HG03066 (cell line): Measurements from ENCODE around the gene LRRC25.

ENCODE experiments used
- ATAC-seq: cut with Tn5 transposase; IDR thresholded peaks from one replicate; pipeline ENCODE4 v1.9.1; 2021; ENCODE audit warnings: low read depth; ENCODE audit not compliant: unreplicated experiment

LRRC25 gene

DNA sequence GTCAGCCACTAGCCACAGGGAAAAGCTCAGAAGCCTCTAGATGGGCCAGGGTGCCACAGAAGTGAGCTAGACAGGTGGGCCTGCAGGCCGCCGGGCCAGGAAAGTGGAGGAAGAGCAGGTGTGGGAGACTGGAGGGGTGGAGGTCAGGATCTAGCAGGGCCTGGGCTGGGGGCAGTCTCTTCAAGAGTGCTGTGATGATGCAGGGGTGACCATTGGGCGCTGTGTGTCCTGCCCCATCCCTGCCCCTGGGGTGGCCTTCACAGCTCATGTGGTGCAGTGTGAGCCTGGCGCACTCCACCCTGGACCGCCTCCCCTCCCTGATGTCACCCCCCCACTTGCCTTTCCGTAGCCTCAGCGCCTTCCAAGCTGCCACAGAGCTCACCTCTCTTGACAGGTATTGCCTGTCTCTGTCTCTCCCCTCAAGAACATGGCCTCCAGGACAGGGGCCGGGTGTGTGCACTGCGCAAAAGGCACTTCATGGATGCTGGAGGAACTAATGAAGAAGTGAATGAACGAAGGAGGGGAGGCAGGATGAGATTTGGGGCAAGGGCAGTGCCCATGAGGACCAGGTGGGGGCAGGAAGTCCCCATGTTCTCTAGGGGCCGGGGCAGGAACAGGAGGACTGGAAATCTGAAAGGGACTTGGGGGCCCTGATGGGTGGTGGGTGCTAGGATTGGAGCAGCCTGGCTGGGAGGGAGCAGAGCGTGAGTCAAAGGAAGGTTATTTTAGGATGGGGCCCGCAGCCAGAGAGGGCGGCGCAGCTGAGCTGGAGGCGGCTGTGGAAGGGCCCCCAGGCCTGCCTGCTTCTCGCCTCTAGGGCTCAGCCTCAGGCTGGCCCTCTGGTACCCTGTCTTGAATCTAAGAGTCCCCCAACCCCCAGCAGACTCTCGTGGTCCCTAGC, 28.3 kb upstream of the LRRC25 start:
- no peak for ATAC-seq

- ATAC-seq: no peak
Observed at GRCh38 chr19:18424890-18425514, 27.6 kb upstream of the LRRC25 start.

- no peak for ATAC-seq
Observed at GRCh38 chr19:18424122-18424889, 26.9 kb upstream of the LRRC25 start.

DNA sequence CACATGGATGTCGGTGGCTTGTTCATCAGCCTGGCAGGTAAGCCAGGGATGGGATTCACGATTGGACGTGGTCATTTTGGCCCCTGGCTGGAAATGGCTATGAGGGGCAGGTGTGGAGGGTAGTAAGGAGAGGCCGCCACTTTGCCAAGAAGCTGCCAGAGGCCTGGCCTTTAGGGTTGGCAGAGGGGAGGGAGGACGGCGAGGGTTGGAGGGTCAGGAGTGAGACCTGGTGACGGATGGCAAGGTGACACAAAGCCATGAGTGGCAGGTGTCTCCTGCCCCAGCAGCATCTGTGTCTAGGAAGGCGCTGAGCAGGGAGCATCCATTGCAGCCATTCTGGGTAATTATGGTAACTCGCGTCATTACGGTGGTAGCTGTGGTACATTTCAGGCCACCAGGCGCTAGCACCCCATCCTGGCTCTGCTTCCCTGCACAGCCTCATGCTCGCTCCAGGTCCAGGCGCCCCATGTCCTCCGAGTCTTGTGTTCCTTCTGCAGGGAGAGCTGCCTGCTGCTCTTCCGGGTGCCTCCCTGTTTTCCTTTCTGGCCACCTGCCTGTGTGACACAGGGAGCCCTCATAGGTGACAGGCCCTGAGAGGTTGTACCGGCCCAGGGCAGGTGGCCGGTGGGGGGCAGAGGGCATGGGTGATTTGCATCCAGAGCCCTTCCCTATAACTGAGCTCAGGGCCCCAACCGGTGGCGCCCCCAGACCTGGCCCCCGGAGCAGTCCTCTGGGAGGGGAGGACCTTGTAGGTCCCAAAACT, 26.0 kb upstream of the LRRC25 start:
- ATAC-seq: no peak

DNA sequence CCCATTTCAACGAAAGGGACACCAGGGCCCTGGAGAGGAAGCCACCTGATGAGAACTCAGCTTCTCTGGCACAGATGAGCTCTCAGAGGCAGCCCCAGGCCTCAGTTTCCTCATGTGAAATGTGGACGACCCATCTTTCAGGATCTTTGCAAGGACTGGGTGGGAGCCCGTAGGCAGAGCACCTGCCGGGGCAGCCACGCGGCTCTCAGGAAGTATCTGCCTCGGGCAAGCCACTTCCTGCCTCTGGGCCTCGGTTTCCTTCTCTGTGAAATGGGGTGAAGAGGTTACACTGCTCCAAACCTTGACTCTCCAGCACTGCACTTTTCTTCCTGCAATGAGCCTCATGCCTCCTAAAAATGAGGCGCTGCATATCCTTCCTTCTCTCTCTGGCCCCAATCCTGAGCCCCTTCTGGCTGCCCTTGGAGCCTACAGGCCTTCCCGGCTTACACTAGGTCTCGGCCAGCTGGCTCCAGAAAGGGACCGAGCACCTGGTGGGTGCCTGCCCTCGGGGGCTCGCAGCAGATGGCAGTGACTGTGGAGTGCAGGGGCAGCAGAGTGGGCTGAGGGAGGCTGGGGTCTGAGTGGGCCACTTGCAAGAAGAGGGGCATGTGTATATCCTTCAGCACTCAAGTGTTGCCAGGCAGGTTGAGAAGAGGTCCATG, 25.2 kb upstream of the LRRC25 start:
- ATAC-seq: no peak

DNA sequence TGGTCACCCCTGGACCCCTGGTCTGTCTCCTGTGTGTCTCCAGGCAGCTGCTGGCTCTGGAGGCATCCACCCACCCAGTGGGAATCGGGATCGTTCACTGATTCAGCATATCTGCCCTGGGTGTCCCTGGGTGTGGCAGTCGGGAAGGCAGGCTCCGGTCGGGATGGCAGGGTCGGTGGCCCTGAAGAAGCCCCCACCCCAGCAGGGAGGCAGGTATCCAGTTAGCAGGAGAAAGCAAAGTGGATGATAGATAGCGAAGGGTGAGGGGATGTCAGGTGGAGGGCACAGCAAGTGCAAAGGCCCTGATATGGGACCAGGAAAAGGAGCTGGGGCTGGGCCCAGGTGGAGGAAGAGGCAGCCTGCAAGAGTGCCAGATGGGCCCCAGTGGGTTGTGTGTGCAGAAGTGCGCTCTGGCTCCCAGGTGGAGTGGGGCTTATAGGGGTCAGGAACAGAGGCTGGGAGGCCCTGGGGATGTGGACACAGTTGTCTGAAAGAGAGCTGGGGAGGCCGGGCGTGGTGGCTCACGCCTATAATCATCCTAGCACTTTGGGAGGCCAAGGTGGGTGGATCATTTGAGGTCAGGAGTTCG, 24.0 kb upstream of the LRRC25 start:
- no peak for ATAC-seq

- ATAC-seq: no peak
Observed at GRCh38 chr19:18420930-18421329, 23.5 kb upstream of the LRRC25 start.

- ATAC-seq: no peak
Observed at GRCh38 chr19:18419699-18420460, 22.5 kb upstream of the LRRC25 start.

DNA sequence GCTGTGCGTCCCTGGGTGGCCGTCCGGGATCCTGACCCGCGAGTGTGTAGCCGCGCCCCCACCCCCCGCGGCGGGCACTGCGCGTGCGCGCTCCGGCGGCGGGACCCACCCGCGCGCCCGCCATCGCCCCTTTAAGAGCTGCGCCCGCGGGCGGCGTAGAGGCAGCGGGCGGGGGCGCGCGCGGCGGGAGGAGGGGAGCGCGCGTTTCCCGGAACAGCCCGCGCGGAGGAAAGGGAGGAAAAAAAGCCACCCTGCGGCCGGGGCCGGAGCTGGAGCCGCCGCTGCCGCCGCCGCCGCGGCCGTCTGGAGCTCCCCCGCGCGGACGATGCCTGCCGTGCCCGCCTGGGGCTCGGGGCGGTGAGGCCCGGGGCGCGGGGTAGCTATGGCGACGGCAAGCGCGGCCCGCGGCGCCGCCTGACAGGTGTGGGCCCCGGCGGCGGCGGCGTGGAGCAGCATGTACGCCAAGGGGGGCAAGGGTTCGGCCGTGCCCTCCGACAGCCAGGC, 21.8 kb upstream of the LRRC25 start, which contains the start of gene SSBP4:
Gene SSBP4, plus strand, starts transcription at position 204 of the 504 bp plus-strand sequence. Its CDS starts 251 bp downstream, at position 455.
- no peak for ATAC-seq

GRCh38 chr19:18418483-18419194, 21.2 kb upstream of the LRRC25 start:
- no peak for ATAC-seq

GRCh38 chr19:18418029-18418482, 20.6 kb upstream of the LRRC25 start:
- ATAC-seq: no peak

DNA sequence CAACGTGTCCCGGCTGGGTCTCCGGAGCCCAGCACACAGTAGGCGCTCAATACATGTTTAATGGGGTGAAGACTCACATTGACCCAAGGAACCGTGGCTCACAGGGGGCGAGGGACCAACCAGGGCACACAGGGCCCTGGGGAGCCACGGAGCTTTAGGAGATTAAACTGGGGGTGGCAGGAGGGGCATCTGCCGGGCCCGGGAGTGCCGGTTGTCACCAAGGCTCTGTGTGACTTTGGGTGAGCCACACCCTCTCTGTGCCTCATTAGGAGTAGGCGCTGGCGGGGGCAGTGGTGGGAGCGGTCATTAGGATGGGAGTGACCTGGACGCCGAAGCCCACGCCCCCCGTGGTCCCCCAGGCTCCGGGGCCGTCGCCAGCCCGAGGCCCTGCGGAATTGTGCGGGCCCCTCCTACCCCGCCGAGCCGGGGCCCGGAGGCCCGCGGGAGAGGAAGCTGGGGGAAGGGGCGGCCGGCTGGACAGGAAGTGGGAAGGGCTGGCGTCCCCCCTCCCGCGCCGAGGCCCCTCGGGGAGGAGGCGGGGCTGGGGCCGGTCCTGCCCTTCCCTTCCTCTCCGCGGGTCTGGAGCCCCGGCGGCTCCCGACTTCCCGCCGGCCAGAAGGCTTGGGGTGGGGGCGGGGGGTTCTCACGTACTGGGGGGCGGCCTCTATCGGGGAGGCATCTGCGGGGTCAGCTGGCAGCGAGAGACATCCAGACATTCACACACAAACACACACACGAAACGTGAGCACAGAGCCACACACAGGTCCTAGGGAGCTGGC, 20.0 kb upstream of the LRRC25 start:
- no peak for ATAC-seq

GRCh38 chr19:18416778-18417249, 19.4 kb upstream of the LRRC25 start:
- no peak for ATAC-seq

DNA sequence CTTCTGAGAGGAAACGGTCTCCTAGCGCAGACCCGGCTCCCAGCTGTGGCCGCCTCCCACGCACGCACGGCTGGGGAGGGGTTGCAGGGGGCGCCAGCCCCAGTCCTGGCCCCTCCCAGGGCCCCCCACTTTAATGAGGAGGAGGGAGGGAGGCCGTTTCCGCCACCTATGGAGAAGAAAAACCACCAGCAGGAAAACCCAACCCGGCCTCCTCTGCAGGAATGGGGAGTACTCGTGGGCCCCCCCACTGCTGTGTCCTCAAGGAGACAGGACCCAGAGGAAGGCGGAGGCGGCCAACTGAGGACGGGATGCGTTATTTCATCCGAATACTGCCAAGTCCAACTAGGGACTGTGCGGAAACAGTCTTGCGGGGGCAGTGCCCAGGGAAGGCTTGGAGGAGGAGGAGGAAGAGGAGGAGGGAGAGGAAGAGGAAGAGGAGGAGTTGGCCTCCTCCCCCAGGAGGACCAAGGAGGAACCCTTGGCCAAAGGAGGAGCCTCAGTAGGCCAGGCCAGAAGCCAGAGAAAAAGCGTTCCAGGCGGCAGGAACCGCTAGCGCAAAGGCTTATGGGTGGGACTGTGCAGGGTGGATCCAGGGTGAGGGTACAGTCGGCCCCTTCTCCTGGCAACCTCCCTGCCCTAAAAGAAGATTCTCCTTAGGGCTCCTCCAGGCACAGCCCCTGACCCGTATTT, 17.9 kb upstream of the LRRC25 start:
- no peak for ATAC-seq

DNA sequence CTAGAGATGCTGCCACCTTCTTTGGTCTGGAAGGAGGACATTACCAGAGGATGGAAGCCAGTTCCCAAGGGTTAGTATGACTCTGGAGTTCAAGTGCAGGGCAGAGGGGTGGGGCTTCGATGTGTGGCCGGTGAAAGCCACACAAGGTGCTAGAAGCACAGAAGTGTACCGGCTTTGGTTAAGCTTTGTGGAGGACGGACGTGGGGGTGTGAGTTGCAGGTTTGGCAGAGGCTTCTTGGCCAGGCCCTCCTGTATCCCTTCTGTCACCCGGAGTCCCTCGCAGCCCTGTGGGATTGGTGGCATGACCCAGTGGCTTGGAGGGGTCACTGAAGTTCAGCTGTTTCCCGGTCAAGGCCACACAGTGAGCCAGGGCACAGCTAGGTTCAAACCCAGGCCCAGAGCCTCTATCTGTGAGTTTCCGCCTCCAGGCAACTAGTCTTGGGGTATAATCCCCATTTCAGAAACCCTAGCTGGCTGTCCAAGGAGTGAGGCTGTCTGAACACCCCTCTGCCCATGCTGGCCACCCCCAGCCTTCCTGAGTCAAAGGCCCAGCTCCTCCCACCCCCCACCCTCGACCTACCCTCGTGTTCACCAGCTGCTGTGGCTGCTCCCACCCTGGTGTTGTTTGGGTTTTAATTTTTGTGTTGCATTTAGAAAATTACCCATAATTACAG, 17.2 kb upstream of the LRRC25 start:
- no peak for ATAC-seq
